Stimulated activated naive CD8-positive, alpha-beta T cell treated with anti-CD3 and anti-CD28 coated beads, Interleukin-15, amount 100 ng/mL, for 72 hours (primary cell): ENCODE data around the gene OPRM1.

ENCODE experiments used
- ATAC-seq: fragments of 150-1000 bp; cut with Tn5 transposase; 2 replicates; pipeline ENCODE4 v1.10.0; 2021; ENCODE audit warnings: mild to moderate bottlenecking, moderate library complexity
- DNase-seq, 2 donors: peaks; one replicate each; pipeline ENCODE4 v3.0.0; 2021 to 2022
- H3K27ac Mint-ChIP-seq, 2 donors: one replicate each; pipeline ENCODE4 v1.8.0; 2022; ENCODE audit warnings: mild to moderate bottlenecking in 2 of 2, mixed read lengths in 2 of 2, moderate library complexity in 2 of 2
- H3K27me3 Mint-ChIP-seq: one replicate; pipeline ENCODE4 v1.8.0; 2022; ENCODE audit warnings: mixed read lengths
- H3K4me1 Mint-ChIP-seq: one replicate; pipeline ENCODE4 v1.8.0; 2022; ENCODE audit warnings: mild to moderate bottlenecking, mixed read lengths
- H3K4me3 Mint-ChIP-seq, 2 donors: one replicate each; pipeline ENCODE4 v1.8.0; 2022; ENCODE audit warnings: mild to moderate bottlenecking in 2 of 2, mixed read lengths in 2 of 2, moderate library complexity in 1 of 2
- H3K9me3 Mint-ChIP-seq, 2 donors: one replicate each; pipeline ENCODE4 v1.8.0; 2022; ENCODE audit warnings: mixed read lengths in 2 of 2

Gene OPRM1

DNA sequence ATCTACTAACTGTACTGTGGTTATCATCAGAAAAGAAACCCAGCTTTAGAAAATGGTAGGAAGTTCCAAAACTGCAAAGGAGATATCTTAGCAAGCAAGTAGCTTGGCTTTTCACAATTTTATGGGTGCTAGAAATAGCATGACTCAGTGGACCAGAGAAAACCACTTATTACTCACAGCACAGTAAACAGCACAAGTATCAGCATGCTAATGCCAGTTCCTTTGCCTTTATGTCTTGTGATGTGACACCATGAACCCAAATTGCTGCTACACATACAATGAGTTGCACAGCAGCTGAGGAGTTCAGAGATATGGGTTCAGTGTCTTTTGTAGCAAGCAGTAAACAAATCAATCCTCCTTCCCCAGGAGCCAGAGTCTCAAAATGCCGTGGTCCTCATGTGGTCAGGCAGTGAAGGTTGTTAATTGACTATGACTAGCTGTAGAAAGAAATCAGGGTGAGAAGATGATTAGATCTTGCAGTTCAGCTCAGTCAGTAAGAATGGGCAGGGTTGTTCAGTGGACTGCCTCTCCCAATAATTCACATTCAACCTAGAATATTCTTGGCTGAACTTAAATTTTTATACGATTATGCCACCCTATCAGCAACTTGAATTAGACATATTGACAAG lies 73.3 kb downstream of the OPRM1 start:
- Mint-ChIP-seq H3K4me3 (no peak overlapping the region), H3K27me3 (peaks cover 9% of the 10 kb centered on the region), H3K27ac (no peak overlapping the region), H3K9me3 (no peaks in the 10 kb centered on the region), H3K4me1 (no peaks in the 10 kb centered on the region)
- peak; percentile 26 for ATAC-seq
- DNase-seq, result no peak

DNA sequence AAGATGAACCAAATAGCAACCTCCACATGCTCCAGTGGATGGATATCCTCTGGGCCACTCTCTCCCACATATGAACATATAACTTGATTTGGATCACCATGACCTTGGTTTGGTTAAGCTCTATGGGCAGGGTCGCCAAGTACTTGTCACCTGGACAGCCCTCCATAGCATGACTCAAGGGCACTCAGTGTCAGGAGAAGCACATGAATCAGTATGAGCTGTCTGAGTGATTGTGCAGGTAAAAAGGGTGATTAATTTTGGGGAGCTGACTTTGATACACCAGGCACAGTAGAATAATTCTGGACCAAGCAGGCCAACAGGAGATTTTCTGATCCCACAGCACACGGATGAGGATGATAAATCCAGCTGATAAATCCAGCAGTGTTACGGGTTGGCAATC lies 74.4 kb downstream of the OPRM1 start:
- peaks cover 9% of the 10 kb centered on the region for H3K27me3 Mint-ChIP-seq
- ATAC-seq (no peak), DNase-seq (no peak)
- H3K9me3 Mint-ChIP-seq, result no peaks in the 10 kb centered on the region
- H3K27ac Mint-ChIP-seq, result no peak overlapping the region
- H3K4me1 Mint-ChIP-seq, result no peaks in the 10 kb centered on the region
- H3K4me3 Mint-ChIP-seq, result no peak overlapping the region

DNA sequence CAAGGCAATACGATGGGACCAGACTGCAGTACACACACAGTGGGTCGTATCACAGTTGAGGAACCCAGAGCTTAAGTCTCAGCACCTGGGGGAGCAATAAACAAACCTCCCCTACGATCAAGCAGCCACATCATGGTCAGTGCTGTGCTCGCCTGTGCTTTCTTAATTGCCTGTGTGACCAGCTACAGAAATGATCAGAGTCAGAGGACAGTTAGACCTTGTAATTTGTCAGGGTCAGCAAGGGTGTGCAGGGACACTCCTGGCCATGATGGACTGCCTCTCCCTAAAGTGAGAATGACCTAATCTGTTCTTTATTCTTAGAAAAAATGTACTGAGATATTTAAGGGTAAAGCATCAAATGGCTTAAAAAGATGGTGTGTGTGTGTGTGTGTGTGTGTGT lies 78.4 kb downstream of the OPRM1 start:
- no peak overlapping the region for H3K4me3 Mint-ChIP-seq
- no peak for ATAC-seq
- H3K27ac Mint-ChIP-seq, result no peak overlapping the region
- peaks cover 9% of the 10 kb centered on the region for H3K27me3 Mint-ChIP-seq
- DNase-seq, result no peak
- no peaks in the 10 kb centered on the region for H3K4me1 Mint-ChIP-seq
- peaks cover 0 to 2% of the 10 kb centered on the region in 2 donors for H3K9me3 Mint-ChIP-seq

DNA sequence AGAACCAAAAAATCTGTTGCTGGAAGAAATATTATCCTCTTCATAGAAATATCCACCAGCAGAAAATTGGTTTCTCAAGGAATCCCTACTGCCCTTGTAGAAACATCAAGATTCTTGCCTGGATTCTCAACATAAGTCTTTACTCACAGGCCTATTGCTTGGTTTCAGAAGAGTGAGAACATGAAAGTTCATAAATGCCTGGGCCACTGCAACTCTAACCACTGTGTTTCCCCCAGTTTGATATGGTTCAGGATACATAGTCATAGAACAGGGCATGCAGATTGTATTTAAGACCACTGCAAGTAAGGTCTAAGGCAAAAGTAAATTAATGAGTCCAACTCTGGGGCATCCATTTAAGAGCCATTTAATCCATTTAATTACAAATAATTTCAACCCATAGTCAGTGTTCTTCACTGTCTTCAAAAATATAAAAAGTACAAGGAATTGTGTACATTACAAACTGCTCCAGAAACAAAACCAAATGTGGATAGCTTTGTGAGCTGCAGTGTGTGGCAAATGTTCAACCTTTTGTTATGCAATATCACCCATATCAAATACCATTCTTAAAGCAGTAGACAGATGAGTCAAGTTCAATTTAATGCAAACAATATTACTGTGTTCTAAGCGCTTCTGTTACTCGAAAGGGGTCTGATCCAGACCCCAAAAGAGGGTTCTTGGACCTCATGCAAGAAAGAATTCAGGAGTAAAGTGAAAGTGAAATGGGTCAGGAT lies 83.3 kb downstream of the OPRM1 start:
- ATAC-seq (no peak), DNase-seq (no peak)
- H3K27me3 Mint-ChIP-seq, result no peaks in the 10 kb centered on the region
- H3K9me3 Mint-ChIP-seq, result peaks cover 5 to 8% of the 10 kb centered on the region in 2 donors
- no peak overlapping the region for H3K4me3 Mint-ChIP-seq
- no peak overlapping the region for H3K27ac Mint-ChIP-seq
- peaks cover 7% of the 10 kb centered on the region for H3K4me1 Mint-ChIP-seq

DNA sequence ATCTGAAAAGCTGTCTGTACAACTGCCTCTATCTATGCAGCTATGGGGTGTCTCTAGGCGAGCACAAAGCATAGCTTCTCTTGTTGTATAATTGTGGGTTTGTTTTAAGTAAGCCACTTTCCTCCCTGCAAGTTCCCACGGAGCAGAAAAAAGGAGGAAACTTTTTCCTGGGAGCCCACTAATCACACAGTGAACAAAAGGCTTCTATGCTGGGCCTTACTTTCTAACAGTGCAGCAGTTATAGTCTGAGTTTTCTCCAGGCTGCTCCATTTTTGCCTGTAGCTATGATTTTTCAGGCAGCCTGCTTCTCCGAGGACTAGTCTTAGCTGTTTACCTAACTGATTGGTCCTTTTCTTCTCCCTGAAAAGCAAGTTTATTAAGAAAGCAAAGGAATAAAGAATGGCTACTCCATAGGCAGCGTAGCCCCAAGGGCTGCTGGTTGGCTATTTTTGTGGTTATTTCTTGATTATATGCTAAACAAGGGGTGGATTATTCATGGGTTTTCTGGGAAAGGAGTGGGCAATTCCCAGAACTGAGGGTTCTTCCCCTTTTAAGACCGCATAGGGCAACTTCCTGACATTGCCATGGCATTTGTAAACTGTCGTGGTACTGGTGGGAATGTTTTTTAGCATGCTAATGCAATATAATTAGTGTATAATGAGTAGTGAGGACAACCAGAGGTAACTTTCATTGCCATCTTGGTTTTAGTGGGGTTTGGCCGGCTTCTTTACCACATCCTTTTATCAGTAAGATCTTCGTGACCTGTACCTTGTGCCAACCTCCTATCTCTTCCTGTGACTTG lies 84.3 kb downstream of the OPRM1 start:
- no peak overlapping the region for H3K4me3 Mint-ChIP-seq
- H3K4me1 Mint-ChIP-seq, result peaks cover 7% of the 10 kb centered on the region

DNA sequence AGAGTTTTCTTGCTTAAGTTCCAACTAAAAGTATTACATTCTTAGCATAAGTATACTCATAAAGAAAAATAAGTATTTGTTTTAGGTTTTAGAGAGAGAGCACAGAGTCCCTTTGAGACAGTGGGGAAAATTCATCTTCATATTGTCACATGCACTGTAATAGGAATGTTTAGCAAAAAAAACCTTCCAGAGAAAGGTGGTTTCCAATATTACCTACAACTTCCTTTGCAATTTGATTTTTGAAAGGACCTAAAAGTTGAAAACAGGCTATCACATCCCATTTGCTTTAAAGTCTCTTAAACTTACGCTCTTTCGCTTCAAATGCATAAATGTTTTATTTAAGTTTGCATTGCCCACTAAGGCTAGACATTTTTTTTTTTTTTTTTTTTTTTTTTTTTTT lies 86.4 kb downstream of the OPRM1 start:
- no peak overlapping the region for H3K27ac Mint-ChIP-seq
- peaks cover 7% of the 10 kb centered on the region for H3K4me1 Mint-ChIP-seq
- ATAC-seq (no peak), DNase-seq (no peak)
- H3K27me3 Mint-ChIP-seq, result no peaks in the 10 kb centered on the region
- H3K4me3 Mint-ChIP-seq, result no peak overlapping the region
- peaks cover 5 to 8% of the 10 kb centered on the region in 2 donors for H3K9me3 Mint-ChIP-seq

More for the DNA sequence above, 84.3 kb downstream of the OPRM1 start:
- peaks cover 5 to 8% of the 10 kb centered on the region in 2 donors for H3K9me3 Mint-ChIP-seq
- DNase-seq, result peak in 1 of 2 donors; percentile 9
- H3K27me3 Mint-ChIP-seq, result no peaks in the 10 kb centered on the region
- no peak overlapping the region for H3K27ac Mint-ChIP-seq
- no peak for ATAC-seq

DNA sequence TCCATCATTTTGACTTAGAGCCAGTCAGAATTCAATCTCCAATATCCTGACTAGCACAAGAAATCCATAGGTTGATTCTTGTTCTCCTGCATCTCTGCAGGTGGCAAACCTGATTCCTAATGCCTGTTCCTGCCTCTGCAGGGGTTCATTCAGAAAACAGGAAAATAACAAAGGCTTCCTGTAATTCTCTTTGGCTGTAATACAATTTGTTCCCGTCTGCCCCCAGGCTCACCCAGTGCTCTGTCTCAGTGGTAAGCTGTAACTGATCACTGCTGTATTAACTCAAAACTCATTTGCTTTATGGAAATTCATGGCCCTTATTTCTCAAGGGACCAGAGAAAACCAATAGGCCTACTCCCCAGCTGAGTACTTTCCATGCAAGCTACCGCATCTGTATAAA lies 88.6 kb downstream of the OPRM1 start:
- Mint-ChIP-seq H3K4me3 (no peak overlapping the region), H3K4me1 (peaks cover 7% of the 10 kb centered on the region), H3K9me3 (peaks cover 4 to 5% of the 10 kb centered on the region in 2 donors), H3K27ac (no peak overlapping the region), H3K27me3 (no peaks in the 10 kb centered on the region)
- DNase-seq (no peak), ATAC-seq (no peak)

DNA sequence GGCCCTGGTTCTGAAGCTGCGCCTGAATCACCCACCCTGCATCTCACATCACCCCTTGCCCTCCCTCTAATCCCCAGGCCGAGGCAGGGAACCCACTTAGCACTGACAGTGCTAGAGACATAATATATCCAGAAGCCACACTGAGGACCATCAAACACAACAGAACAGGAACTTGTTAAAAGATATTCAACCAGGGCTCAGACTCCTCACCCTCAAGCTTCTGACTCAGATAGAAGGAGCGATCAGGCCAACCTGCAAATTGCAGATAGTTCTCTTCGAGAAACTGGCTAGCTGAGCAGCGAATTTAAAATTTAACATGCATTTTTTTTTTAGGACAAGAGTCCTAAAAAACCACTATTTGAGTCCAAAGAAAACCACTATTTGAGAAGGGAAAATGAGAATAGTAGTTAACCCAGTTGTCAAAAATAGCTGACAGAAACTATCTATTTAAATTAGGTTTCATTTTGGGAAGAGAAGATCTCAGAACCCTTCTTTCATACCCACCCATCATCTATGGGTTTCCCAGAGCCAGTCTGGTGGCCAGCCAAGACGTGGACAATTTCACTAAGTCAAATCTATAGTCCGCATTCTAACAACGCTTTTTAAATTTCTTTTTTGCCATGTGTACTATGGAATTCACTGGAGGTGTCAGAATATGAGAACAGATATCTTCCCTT lies 95.6 kb downstream of the OPRM1 start:
- Mint-ChIP-seq H3K9me3 (no peaks in the 10 kb centered on the region), H3K4me1 (no peaks in the 10 kb centered on the region), H3K27me3 (no peaks in the 10 kb centered on the region), H3K4me3 (no peak overlapping the region), H3K27ac (no peak overlapping the region)
- DNase-seq, result no peak
- no peak for ATAC-seq

DNA sequence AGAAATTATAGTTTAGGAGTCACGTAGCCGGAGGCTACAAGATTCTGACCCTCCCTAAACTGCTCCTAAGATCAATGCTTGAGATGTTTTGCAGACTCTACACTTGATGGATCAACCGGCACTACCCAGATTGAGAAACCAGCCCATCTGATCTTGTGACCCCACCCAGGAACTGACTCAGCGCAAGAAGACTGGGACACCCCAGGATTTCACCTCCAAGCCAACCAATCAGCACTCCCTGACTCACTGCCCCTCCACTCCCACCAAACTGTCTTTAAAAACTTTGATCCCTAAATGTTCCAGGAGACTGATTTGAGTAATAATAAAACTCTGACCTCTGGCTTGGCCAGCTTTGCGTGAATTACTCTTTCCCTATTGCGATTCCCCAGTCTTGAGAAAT lies 99.8 kb downstream of the OPRM1 start:
- no peak overlapping the region for H3K27ac Mint-ChIP-seq

DNA sequence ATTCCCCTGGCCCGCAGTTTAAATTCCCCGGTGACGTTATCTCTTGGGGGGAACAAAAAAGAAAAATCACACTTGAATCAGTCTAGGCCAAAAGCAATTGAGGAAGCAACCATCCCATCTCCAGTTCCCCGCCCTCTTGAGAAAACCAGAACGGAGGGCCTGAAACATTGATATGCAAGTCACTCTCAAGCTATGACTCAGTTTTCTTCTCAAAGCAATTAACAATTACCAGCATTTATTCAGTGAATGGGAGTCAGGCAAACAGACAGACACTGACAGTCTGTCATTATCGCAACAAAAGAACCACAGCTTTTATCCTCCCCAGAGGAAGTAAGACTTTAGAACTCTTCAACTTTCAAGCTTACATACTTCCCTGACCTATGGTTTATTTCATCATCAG lies 100.9 kb downstream of the OPRM1 start:
- H3K4me3 Mint-ChIP-seq, result no peak overlapping the region
- DNase-seq (no peak), ATAC-seq (no peak)
- H3K9me3 Mint-ChIP-seq, result no peaks in the 10 kb centered on the region
- no peaks in the 10 kb centered on the region for H3K27me3 Mint-ChIP-seq
- no peaks in the 10 kb centered on the region for H3K4me1 Mint-ChIP-seq
- H3K27ac Mint-ChIP-seq, result no peak overlapping the region

More for the DNA sequence above, 99.8 kb downstream of the OPRM1 start:
- no peak overlapping the region for H3K4me3 Mint-ChIP-seq
- no peak for DNase-seq
- H3K4me1 Mint-ChIP-seq, result no peaks in the 10 kb centered on the region
- H3K9me3 Mint-ChIP-seq, result no peaks in the 10 kb centered on the region
- ATAC-seq, result no peak
- no peaks in the 10 kb centered on the region for H3K27me3 Mint-ChIP-seq

DNA sequence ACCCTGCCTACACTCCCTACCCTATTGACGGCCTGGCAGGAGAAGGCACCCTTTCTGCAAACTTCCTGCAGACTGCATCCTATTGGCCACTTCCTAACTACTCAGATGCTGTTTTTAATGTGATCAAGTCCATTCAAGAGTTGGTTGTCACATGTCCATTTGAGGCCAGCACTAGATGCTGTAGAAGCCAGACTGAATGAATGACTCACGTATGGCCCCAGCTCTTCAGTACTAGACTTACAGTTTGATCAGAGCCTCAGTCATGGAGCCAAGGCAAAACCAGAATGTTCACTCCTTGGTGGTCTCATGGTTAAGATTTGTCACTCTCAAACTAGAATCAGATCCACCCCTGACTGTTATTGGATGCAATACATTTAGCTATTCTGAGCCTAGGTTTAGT lies 101.7 kb downstream of the OPRM1 start:
- Mint-ChIP-seq H3K4me1 (no peaks in the 10 kb centered on the region), H3K4me3 (no peak overlapping the region), H3K27ac (no peak overlapping the region), H3K9me3 (no peaks in the 10 kb centered on the region), H3K27me3 (no peaks in the 10 kb centered on the region)
- ATAC-seq, result no peak
- no peak for DNase-seq

DNA sequence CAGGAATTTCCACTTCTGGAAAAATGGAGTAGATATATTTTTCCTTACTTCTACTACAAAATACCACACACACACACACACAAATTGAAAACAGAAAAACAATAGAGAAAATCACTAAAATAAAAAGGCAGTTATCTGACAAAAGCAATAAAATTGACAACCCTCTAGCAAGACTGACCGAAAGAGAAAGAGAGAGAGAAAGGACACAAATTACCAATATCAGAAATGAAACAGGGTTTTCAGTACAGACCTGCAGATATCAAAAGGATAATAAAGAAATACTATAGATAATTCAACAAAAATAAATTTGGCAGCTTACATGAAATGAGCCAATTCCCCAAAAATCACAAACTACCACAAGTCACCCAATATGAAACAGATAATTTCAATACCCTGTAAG lies 104.7 kb downstream of the OPRM1 start:
- H3K9me3 Mint-ChIP-seq, result peaks cover 0 to 6% of the 10 kb centered on the region in 2 donors
- no peak overlapping the region for H3K27ac Mint-ChIP-seq
- no peak overlapping the region for H3K4me3 Mint-ChIP-seq
- H3K27me3 Mint-ChIP-seq, result no peaks in the 10 kb centered on the region
- DNase-seq (no peak), ATAC-seq (no peak)
- peaks cover 5% of the 10 kb centered on the region for H3K4me1 Mint-ChIP-seq

DNA sequence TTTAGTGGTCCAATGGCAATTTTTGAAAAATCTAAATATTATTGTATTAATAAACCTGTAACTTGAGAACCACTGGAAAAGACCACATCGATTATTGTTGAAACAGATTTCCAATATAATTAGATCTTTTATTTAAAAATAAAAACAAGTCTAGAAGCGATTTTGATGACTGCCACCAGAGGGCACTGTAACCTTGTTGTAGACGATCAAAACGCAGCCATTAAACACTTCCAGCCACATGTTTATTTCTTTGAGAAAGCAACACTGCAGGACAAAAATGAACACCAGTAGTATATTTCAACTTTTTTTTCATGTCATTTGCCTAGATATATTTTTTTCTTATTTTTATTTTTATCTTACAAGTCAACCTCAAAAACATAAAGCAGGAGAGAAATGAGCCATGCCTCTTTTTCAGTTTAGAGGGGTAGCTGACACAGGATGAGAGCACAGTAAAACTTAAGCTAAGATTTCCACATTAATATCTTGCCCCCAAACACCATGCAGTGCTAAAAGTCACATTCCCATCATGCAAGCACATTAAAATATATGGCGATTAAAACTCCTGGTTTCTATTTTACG lies 115.4 kb downstream of the OPRM1 start:
- DNase-seq (peak; percentile 43 to 47), ATAC-seq (no peak)
- H3K9me3 Mint-ChIP-seq, result peaks cover 0 to 1% of the 10 kb centered on the region in 2 donors
- H3K27ac Mint-ChIP-seq, result no peak overlapping the region
- H3K4me3 Mint-ChIP-seq, result no peak overlapping the region
- peaks cover 56% of the 10 kb centered on the region for H3K4me1 Mint-ChIP-seq
- no peaks in the 10 kb centered on the region for H3K27me3 Mint-ChIP-seq

DNA sequence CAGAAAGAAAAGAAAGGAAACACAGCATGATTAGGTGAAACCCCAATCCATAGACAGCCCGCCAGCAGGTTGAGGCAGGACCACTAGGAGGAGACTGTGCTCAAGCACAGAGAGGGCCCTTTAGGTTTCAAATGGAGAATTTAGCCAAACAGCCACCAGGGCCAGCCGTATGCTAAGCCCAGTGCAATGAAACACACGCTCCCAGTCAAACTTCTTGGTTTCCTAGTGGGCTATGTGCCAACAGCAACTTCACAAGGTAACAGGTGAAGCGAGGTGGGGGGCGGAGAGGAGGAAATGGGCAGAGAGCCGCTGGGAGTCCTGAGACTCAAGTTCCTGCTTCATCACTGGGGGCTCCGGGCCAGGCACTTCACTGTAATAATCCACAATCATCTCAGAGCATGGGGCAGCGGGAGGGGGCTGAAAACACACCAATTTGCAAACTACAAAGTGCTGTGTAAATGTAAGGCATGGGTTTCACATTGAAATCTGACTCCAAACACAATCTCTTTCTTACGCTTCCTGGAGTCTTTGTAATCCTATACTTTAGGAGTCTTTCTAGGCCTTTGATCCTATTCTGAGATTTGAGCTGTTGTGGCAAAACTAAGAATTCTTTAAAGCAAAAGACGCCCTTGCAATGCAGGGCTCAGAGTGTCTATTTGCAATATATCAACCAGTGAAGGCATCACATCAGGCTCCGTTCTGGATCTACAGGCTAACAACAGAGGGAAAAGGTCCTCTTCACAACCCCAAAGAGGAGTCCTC lies 117.3 kb downstream of the OPRM1 start:
- Mint-ChIP-seq H3K4me3 (peak overlapping the region; percentile 67 to 81), H3K4me1 (peaks cover 61% of the 10 kb centered on the region), H3K27ac (peak overlapping the region; percentile 16 to 84), H3K9me3 (no peaks in the 10 kb centered on the region), H3K27me3 (no peaks in the 10 kb centered on the region)
- peak; percentile 96 for ATAC-seq
- peak; percentile 54 to 70 for DNase-seq

DNA sequence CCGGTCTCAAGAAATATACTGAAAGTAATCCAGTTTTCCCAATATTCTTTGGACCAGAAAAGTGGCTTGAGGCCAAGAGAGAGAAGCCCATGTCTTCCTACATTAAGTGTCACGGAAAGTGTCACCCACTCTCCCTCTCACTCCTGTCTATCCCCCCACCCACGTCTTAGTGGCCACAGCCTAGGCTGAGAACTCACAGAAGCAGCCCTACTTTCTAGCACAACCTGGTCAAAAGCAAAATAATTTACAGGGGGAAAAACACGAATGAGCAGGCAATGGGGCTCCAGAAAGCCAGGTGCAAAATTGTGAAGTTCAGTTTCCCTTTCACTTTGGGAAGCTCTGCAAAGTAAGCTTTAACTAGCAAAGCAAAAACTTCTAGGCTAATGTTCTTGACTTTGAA lies 118.0 kb downstream of the OPRM1 start:
- H3K4me3 Mint-ChIP-seq, result peak overlapping the region; percentile 67 to 81
- H3K27ac Mint-ChIP-seq, result peak overlapping the region in 1 of 2 donors; percentile 67
- peaks cover 57% of the 10 kb centered on the region for H3K4me1 Mint-ChIP-seq
- peak; percentile 16 to 36 for DNase-seq
- H3K27me3 Mint-ChIP-seq, result no peaks in the 10 kb centered on the region
- no peaks in the 10 kb centered on the region for H3K9me3 Mint-ChIP-seq
- peak; percentile 57 for ATAC-seq
